GM19238 (cell line): ENCODE results near the gene OR8D1.
"Not testable (repeated sequence)": the region's sequence is repeated elsewhere in the genome, so short reads cannot be mapped to it uniquely, and the experiment has no call there.

Experiments used
- DNase-seq: peaks from one replicate; pipeline ENCODE4 v3.0.0; 2011; ENCODE audit warnings: low spot score; ENCODE audit not compliant: insufficient read length

The OR8D1 gene

DNA sequence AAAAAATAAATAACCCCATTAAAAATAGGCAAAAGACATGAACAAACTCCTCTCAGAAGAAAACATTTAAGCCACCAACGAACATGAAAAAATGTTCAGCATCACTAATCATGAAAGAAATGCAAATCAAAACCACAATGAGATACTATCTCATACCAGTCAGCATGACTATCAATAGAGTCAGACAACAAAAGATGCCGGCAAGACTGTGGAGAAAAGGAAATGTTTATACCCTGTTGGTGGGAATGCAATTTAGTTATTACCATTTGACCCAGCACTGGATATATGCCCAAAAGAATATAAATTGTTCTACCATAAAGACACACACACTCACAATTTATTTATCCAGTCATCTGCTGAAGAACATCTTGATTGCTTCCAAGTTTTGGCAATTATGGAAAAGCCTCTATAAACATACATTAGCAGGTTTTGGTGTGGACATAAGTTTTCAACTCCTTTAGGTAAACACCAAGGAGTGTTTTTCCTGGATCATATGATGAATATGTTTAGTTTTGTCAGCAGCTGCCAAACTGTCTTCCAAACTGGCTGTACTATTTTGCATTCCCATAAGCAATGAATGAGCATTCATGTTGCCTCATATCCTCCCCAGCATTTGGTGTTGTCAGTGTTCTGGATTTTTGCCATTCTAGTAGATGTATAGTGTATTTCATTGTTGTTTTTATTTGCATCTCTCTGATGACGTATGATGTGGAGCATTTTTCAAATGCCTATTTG, 28.0 kb downstream of the OR8D1 start:
- no peak for DNase-seq

DNA sequence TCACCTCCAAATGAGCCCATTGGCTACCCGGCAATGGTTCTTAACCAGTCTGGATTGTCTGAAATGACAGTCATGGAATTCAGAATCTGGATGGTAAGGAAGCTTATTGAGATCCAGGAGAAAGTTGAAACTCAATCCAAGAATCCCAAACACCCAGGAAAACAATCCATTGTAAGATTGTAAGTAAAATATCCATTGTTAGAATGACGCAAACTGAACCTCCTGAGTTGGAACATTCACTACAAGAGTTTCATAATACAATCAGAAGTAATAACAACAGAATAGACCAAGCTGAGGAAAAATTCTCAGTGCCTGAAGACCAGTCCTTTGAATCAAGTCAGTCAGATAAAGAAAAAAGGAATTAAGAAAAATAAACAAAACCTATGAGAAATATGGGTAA, 35.5 kb downstream of the OR8D1 start:
- no peak for DNase-seq

DNA sequence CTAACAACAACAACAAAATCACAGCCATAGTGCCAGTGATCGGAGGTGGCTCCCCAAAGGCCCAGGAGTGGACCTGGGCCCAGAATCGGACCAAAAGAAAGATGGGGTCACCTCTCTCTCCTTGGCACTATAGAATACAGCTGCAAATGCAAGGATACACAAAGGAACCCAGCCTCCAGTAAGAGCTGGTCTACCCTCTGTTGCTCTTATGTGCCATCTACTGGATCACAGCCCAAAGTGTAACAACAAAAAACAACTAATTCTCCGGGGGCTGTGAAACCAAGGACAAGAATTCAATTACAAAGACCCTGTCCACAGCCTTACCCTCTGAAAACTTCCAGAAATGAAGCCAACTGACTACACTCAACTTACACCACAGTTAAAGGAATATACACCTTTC, 35.9 kb downstream of the OR8D1 start:
- no peak for DNase-seq

DNA sequence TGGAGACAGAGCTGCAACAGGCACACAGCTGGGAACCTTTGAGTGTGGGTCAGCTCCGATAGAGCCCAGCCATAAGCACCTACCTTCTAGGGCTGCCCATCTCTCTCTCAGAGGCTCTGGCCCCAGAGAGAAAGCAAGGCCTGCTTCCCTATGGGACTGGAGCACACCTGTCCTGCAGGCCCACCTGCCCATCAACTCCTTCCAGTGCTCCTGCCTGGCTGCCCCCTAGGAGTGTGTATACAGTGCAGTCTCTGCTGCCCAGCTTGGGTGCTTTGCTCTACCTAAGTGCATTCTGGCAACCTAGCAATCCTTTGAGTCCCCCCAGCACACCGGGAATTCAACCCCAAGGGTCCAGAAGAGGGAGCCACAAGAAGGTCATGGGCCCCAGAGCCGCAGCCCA, 36.5 kb downstream of the OR8D1 start:
- no peak for DNase-seq

DNA sequence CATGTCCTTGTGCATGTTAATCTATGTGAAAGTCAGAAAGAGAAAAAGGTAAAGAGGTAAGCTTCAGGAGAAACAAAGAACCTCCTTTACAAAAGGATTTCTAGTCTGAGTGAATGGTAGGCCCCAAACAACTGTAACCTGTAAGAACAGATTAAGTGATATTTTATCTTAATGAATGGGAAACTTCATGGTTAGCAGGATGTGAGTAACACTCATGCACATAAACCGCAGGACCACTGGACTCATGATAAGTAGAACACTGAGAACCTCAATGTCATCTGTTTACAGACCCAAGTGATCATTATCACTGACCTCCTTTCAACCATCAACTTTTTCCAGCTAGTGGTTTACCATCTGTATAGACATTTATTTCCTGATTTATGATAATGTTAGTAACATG, 37.7 kb downstream of the OR8D1 start:
- DNase-seq, result no peak

DNA sequence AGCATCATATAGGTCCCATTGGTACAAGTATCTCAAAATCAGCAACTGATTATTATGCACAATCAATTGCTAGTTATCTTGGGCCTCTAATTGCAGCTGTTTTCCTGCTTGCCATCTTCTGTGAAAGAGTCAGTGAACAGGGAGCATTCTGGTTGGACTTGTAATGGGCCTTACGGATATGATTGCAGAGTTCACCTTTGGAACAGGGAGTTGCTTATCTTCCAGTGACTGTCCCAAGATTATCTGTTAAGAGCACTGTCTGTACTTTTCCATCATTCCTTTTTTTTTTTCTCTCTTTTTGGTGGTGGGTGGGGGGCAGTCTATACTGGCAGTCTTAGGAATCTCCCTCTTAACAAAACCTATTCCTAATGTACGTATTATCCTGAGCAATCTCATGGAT, 39.7 kb downstream of the OR8D1 start:
- DNase-seq, result no peak

DNA sequence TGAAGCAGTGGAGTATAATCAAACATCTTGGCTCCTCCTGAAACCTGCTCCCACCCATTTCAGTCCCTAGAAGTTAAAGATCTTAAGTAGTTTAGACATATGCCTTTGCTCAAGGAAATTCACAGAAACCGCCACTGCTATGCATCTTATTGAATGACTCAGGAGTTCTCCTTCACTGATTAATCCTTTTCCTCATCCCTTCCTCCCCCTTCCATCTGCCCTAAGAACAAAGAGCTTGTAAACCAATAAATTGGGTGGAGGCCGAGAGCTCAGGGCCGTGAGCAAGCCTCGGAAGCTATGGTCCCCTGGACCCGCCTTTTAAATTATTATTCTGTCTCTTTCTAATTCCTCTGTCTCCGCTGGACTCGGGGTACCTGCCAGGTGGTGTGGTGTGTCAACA, 42.9 kb downstream of the OR8D1 start:
- DNase-seq, result not testable (repeated sequence)

DNA sequence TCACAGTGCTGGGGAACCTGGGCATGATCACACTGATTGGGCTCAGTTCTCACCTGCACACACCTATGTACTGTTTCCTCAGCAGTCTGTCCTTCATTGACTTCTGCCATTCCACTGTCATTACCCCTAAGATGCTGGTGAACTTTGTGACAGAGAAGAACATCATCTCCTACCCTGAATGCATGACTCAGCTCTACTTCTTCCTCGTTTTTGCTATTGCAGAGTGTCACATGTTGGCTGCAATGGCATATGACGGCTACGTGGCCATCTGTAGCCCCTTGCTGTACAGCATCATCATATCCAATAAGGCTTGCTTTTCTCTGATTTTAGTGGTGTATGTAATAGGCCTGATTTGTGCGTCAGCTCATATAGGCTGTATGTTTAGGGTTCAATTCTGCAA, 48.7 kb downstream of the OR8D1 start:
- DNase-seq, result not testable (repeated sequence)

DNA sequence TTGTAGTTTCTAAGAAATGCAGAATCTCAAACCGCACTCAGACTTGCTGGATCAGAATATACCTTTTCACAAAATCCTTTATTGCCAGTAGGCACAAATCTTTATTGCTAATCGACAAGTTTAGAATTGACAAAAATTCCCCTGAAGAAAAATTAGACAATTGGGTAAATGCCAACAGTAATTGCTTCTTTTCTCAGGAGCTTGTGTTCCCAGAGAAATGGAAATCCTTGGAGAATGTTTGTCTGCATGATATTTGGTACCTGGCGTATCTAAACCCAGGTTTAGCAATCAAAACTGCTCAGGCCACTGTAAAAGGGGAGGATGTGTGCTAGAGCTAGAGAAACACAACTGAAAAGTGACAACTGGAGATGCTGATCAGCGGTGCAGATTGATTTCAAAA, 57.7 kb downstream of the OR8D1 start, which contains the start of gene OR8G5:
Gene OR8G5 (plus strand): TSS at position 301 of the 400 bp plus-strand sequence. CDS start 8,556 bp downstream, outside the sequence.
- no peak for DNase-seq
